Endodermal cell (in vitro differentiated cells): ENCODE measurements around the gene DVL1. TPM values are rescaled to one million over a fixed set of nuclear protein-coding genes. Genes with fewer than 3 reads are reported as not detected.

Experiments
- DNase-seq: peaks from one replicate; pipeline ENCODE4 v3.0.0-alpha.2; 2017
- H3K27ac ChIP-seq: 2 replicates; pipeline ENCODE4 v1.5.1; 2013; ENCODE audit warnings: mild to moderate bottlenecking, low read depth, low read length, moderate library complexity
- H3K27me3 ChIP-seq: 2 replicates; pipeline ENCODE4 v1.6.1; 2013; ENCODE audit warnings: mild to moderate bottlenecking, low read length, moderate library complexity; ENCODE audit not compliant: insufficient read depth, control insufficient read depth, poor library complexity, severe bottlenecking
- H3K36me3 ChIP-seq: 2 replicates; pipeline ENCODE4 v1.7.0; 2013; ENCODE audit warnings: mild to moderate bottlenecking, low read length, moderate library complexity; ENCODE audit not compliant: control insufficient read depth, insufficient read depth
- H3K4me1 ChIP-seq: one replicate; pipeline ENCODE4 v1.7.0; 2013; ENCODE audit warnings: low read length; ENCODE audit not compliant: control insufficient read depth, insufficient read depth
- H3K4me3 ChIP-seq: 2 replicates; pipeline ENCODE4 v1.5.1; 2013; ENCODE audit warnings: mild to moderate bottlenecking, low read length, moderate library complexity
- H3K9ac ChIP-seq: 2 replicates; pipeline ENCODE4 v1.6.1; 2013; ENCODE audit warnings: mild to moderate bottlenecking, low read length, moderate library complexity; ENCODE audit not compliant: poor library complexity, severe bottlenecking; ENCODE audit errors: extremely low read depth
- H3K9me3 ChIP-seq: 2 replicates; pipeline ENCODE4 v1.6.1; 2013; ENCODE audit warnings: mild to moderate bottlenecking, low read length, moderate library complexity; ENCODE audit not compliant: control insufficient read depth
- H3K27ac Mint-ChIP-seq: 2 replicates; pipeline ENCODE4 v1.8.0; 2020; ENCODE audit warnings: mixed read lengths
- H3K27me3 Mint-ChIP-seq: 2 replicates; pipeline ENCODE4 v1.8.0; 2021; ENCODE audit warnings: mild to moderate bottlenecking, mixed read lengths; ENCODE audit not compliant: insufficient read depth
- H3K36me3 Mint-ChIP-seq: 2 replicates; pipeline ENCODE4 v1.8.0; 2020; ENCODE audit warnings: low read depth, mixed read lengths
- H3K4me1 Mint-ChIP-seq: 2 replicates; pipeline ENCODE4 v1.8.0; 2020; ENCODE audit warnings: mixed read lengths
- H3K4me3 Mint-ChIP-seq: 2 replicates; pipeline ENCODE4 v1.8.0; 2020; ENCODE audit warnings: mild to moderate bottlenecking, moderate library complexity, mixed read lengths
- H3K9me3 Mint-ChIP-seq: 2 replicates; pipeline ENCODE4 v1.8.0; 2020; ENCODE audit warnings: mild to moderate bottlenecking, mixed read lengths
- CTCF ChIP-seq: fragments of 200-600 bp; sonication (generic); conservative IDR thresholded peaks from 2 replicates; pipeline ENCODE4 v1.5.0; 2021; ENCODE audit warnings: antibody characterized with exemption, mild to moderate bottlenecking
- WGBS, 2 experiments: methylation state at CpG; one replicate each; pipeline versions ENCODE4 v1.1.5 to v1.1.7; 2013; ENCODE audit warnings: missing lambda C conversion rate in 2 of 2, mixed read lengths in 1 of 2; ENCODE audit not compliant: insufficient coverage in 1 of 2, insufficient read length in 1 of 2; 5-methylcytosine and 5-hydroxymethylcytosine counted together
- total RNA-seq, 2 donors: library from RNA; stranded (reverse); fragmentation: NEBNext Ultra II Directional in 1 of 2; extraction: Animal tissue kit (Norgen Biotek cat#: 25700) in 1 of 2; gene quantifications; 2 replicates in 1 of 2; 3 replicates in 1 of 2; pipeline ENCODE4 v1.2.1, GENCODE V29; 2021

Gene DVL1
- total RNA-seq, 2 donors from 2014 or later: 71.9 to 73.3 TPM

- Histone ChIP-seq H3K27ac (no peak overlapping the region), H3K27me3 (no peaks in the 10 kb centered on the region), H3K4me1 (no peaks in the 10 kb centered on the region), H3K36me3 (peaks cover 6% of the 10 kb centered on the region), H3K9ac (no peak overlapping the region), H3K9me3 (no peaks in the 10 kb centered on the region), H3K4me3 (no peak overlapping the region)
- H3K27me3 Mint-ChIP-seq: no peaks in the 10 kb centered on the region
- no peaks in the 10 kb centered on the region for H3K9me3 Mint-ChIP-seq
- TF ChIP-seq CTCF: no peak
- no peak for DNase-seq
- H3K27ac Mint-ChIP-seq: no peak overlapping the region
- 94 to 99% methylated on average over 10 to 16 of the region's 16 CpGs for WGBS, 2 experiments
- peaks cover 12% of the 10 kb centered on the region for H3K36me3 Mint-ChIP-seq
- no peak overlapping the region for H3K4me3 Mint-ChIP-seq
- no peaks in the 10 kb centered on the region for H3K4me1 Mint-ChIP-seq
Measured at GRCh38 chr1:1335283-1335682, 13.9 kb downstream of the DVL1 start.

DNA sequence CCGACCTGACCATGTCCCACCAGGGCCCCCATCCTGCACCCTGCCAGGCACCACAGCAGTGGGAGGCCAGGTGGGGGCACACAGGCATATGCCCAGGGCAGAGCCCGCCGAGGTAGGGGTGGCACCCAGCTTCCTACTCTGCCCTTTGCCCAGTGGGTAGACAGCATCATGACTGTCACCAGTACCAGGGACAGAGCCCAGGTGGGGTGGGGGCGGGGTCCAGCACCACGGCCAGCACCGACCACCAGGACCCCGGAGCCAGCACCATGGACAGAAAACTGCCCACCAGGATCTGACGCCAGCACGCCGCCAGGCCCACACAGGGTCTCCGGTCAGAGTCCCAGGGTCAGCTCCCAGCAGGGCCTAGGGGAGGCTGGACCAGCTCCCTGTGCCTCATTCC is 14.4 kb downstream of the DVL1 start:
- peak; percentile 94 for DNase-seq
- Mint-ChIP-seq H3K4me1 (no peaks in the 10 kb centered on the region), H3K27me3 (no peaks in the 10 kb centered on the region), H3K9me3 (no peaks in the 10 kb centered on the region), H3K27ac (no peak overlapping the region), H3K4me3 (no peak overlapping the region), H3K36me3 (peaks cover 9% of the 10 kb centered on the region)
- Histone ChIP-seq H3K27ac (no peak overlapping the region), H3K9ac (no peak overlapping the region), H3K4me3 (no peak overlapping the region), H3K36me3 (peaks cover 5% of the 10 kb centered on the region), H3K27me3 (no peaks in the 10 kb centered on the region), H3K9me3 (no peaks in the 10 kb centered on the region), H3K4me1 (no peaks in the 10 kb centered on the region)
- 66 to 76% methylated on average over 6 to 11 of the region's 11 CpGs for WGBS, 2 experiments
- no peak for TF ChIP-seq CTCF

- DNase-seq: no peak
- no peak overlapping the region for H3K27ac Mint-ChIP-seq
- WGBS, 2 experiments: 95 to 96% methylated on average over 27 to 36 of the region's 36 CpGs
Measured at GRCh38 chr1:1333551-1334241, 15.5 kb downstream of the DVL1 start.

More at GRCh38 chr1:1333551-1334241, 15.5 kb downstream of the DVL1 start:
- Mint-ChIP-seq H3K27me3 (no peaks in the 10 kb centered on the region), H3K4me1 (no peaks in the 10 kb centered on the region), H3K36me3 (peaks cover 4% of the 10 kb centered on the region), H3K4me3 (no peak overlapping the region), H3K9me3 (no peaks in the 10 kb centered on the region)
- TF ChIP-seq CTCF: no peak
- H3K36me3 ChIP-seq: peaks cover 5% of the 10 kb centered on the region
- no peaks in the 10 kb centered on the region for H3K4me1 ChIP-seq
- no peak overlapping the region for H3K27ac ChIP-seq
- H3K9me3 ChIP-seq: no peaks in the 10 kb centered on the region
- H3K4me3 ChIP-seq: no peak overlapping the region
- H3K9ac ChIP-seq: no peak overlapping the region
- no peaks in the 10 kb centered on the region for H3K27me3 ChIP-seq
